ENCODE results near the gene AGMO.
"Not testable (repeated sequence)": the region's sequence is repeated elsewhere in the genome, so short reads cannot be mapped to it uniquely, and the experiment has no call there.

Gene AGMO

GRCh38 chr7:15558756-15559155, 3.1 kb downstream of the AGMO start:
- no peak for DNase-seq

- DNase-seq, result peak; percentile 23
These were observed 4.1 kb downstream of the AGMO start for GRCh38 chr7:15557686-15558085.

GRCh38 chr7:15557186-15557585, 4.6 kb downstream of the AGMO start:
- DNase-seq, result peak; percentile 69

- peak; percentile 69 for DNase-seq
These were observed 5.3 kb downstream of the AGMO start for GRCh38 chr7:15556339-15557105.

- peak; percentile 88 for DNase-seq
These were observed 6.4 kb downstream of the AGMO start for GRCh38 chr7:15555381-15555859.

GRCh38 chr7:15554744-15555143, 7.1 kb downstream of the AGMO start:
- no peak for DNase-seq

- no peak for DNase-seq
These were observed 7.7 kb downstream of the AGMO start for GRCh38 chr7:15554081-15554480.

- DNase-seq, result not testable (repeated sequence)
These were observed 14.5 kb downstream of the AGMO start for GRCh38 chr7:15547320-15547719.

GRCh38 chr7:15546272-15546792, 15.5 kb downstream of the AGMO start:
- DNase-seq, result no peak

- no peak for DNase-seq
These were observed 17.8 kb downstream of the AGMO start for GRCh38 chr7:15544050-15544449.

GRCh38 chr7:15543256-15543655, 18.6 kb downstream of the AGMO start:
- no peak for DNase-seq

GRCh38 chr7:15527648-15528047, 34.2 kb downstream of the AGMO start:
- no peak for DNase-seq

GRCh38 chr7:15525652-15526263, 36.1 kb downstream of the AGMO start:
- no peak for DNase-seq

- DNase-seq, result no peak
These were observed 37.7 kb downstream of the AGMO start for GRCh38 chr7:15524077-15524476.

GRCh38 chr7:15517865-15518264, 44.0 kb downstream of the AGMO start:
- DNase-seq, result not testable (repeated sequence)

GRCh38 chr7:15515252-15515651, 46.6 kb downstream of the AGMO start:
- no peak for DNase-seq

GRCh38 chr7:15508258-15508657, 53.6 kb downstream of the AGMO start:
- no peak for DNase-seq

GRCh38 chr7:15507708-15508107, 54.1 kb downstream of the AGMO start:
- no peak for DNase-seq

GRCh38 chr7:15507171-15507570, 54.6 kb downstream of the AGMO start:
- DNase-seq, result no peak

- DNase-seq, result no peak
These were observed 56.1 kb downstream of the AGMO start for GRCh38 chr7:15505761-15506160.

- no peak for DNase-seq
These were observed 57.5 kb downstream of the AGMO start for GRCh38 chr7:15504351-15504750.

- no peak for DNase-seq
These were observed 58.1 kb downstream of the AGMO start for GRCh38 chr7:15503603-15504290.

GRCh38 chr7:15498465-15498864, 63.4 kb downstream of the AGMO start:
- no peak for DNase-seq

GRCh38 chr7:15495170-15495569, 66.6 kb downstream of the AGMO start:
- DNase-seq, result peak; percentile 13
